GM20431 (cell line): Measurements from ENCODE around the gene NEB.

Experiments used
- in situ Hi-C: fragments of 300-500 bp; cut with MseI, MboI; formaldehyde crosslinking; loops from one replicate; pipeline ENCODE4 v1.15.0; 2020; ENCODE audit warnings: low sequenced_read_pairs; ENCODE audit not compliant: unreplicated experiment

NEB gene

GRCh38 chr2:151733771-151734672 is at the start of gene NEB:
NEB (minus strand) TSS chr2:151734476; CDS start chr2:151733156, 1,320 bp downstream.
- in situ Hi-C loops = no loop called here

GRCh38 chr2:151783133-151783520 is 48.9 kb upstream of the NEB start:
- in situ Hi-C loops = no loop called here

GRCh38 chr2:151782378-151783132 is 48.3 kb upstream of the NEB start:
- in situ Hi-C loops = no loop called here

GRCh38 chr2:151781642-151782041 is 47.4 kb upstream of the NEB start:
- in situ Hi-C loops = no loop called here

GRCh38 chr2:151780938-151781337 is 46.7 kb upstream of the NEB start:
- in situ Hi-C loops = no loop called here

GRCh38 chr2:151777935-151778334 is 43.7 kb upstream of the NEB start:
- in situ Hi-C loops = no loop called here

- in situ Hi-C loops = no loop called here
Observed at GRCh38 chr2:151777487-151777886, 43.2 kb upstream of the NEB start.

GRCh38 chr2:151776367-151776766 is 42.1 kb upstream of the NEB start:
- in situ Hi-C loops = no loop called here

- in situ Hi-C loops = no loop called here
Observed at GRCh38 chr2:151775057-151775740, 40.9 kb upstream of the NEB start.

GRCh38 chr2:151774506-151774905 is 40.2 kb upstream of the NEB start:
- in situ Hi-C loops = no loop called here

- in situ Hi-C loops = no loop called here
Observed at GRCh38 chr2:151771599-151772358, 37.5 kb upstream of the NEB start.

GRCh38 chr2:151770995-151771394 is 36.7 kb upstream of the NEB start:
- in situ Hi-C loops = no loop called here

- in situ Hi-C loops = no loop called here
Observed at GRCh38 chr2:151769606-151770005, 35.3 kb upstream of the NEB start.

- in situ Hi-C loops = no loop called here
Observed at GRCh38 chr2:151767536-151767935, 33.3 kb upstream of the NEB start.

- in situ Hi-C loops = no loop called here
Observed at GRCh38 chr2:151766437-151767153, 32.3 kb upstream of the NEB start.

- in situ Hi-C loops = no loop called here
Observed at GRCh38 chr2:151765760-151766410, 31.6 kb upstream of the NEB start.

GRCh38 chr2:151762694-151763093 is 28.4 kb upstream of the NEB start:
- in situ Hi-C loops = no loop called here

GRCh38 chr2:151761687-151762086 is 27.4 kb upstream of the NEB start:
- in situ Hi-C loops = no loop called here

GRCh38 chr2:151761193-151761592 is 26.9 kb upstream of the NEB start:
- in situ Hi-C loops = no loop called here
